Kidney epithelial cell (primary cell): Measurements from ENCODE around the gene OR10Z1. TPM values are rescaled to one million over a fixed set of nuclear protein-coding genes. Genes with fewer than 3 reads are reported as not detected.

Source experiments
- DNase-seq: peaks from one replicate; pipeline ENCODE4 v3.0.0-alpha.2; 2010; ENCODE audit warnings: low read depth
- H3K27me3 ChIP-seq: 2 replicates; pipeline ENCODE4 v1.6.0; 2011; ENCODE audit warnings: low read length; ENCODE audit not compliant: control insufficient read depth, insufficient read depth
- H3K36me3 ChIP-seq: 2 replicates; pipeline ENCODE4 v1.5.1; 2011; ENCODE audit warnings: low read length; ENCODE audit not compliant: control insufficient read depth, insufficient read depth
- H3K4me3 ChIP-seq: 2 replicates; pipeline ENCODE4 v1.5.1; 2011; ENCODE audit warnings: low read depth, mild to moderate bottlenecking, control low read depth, low read length
- total RNA-seq: library from RNA; depleted of rRNA; stranded (reverse); fragments of >200 nt; gene quantifications from 2 replicates; pipeline ENCODE4 v1.2.3, GENCODE V29; 2015
- TF ChIP-seq, protein P1 (sequence below): IDR thresholded peaks from 2 replicates; pipeline ENCODE4 v1.5.1; 2011; ENCODE audit warnings: mild to moderate bottlenecking, moderate library complexity, low read length, control low read depth, inconsistent platforms; ENCODE audit not compliant: insufficient read depth, poor library complexity, severe bottlenecking

OR10Z1 gene
- total RNA-seq, 1 donor from 2014 or later: not detected

DNA sequence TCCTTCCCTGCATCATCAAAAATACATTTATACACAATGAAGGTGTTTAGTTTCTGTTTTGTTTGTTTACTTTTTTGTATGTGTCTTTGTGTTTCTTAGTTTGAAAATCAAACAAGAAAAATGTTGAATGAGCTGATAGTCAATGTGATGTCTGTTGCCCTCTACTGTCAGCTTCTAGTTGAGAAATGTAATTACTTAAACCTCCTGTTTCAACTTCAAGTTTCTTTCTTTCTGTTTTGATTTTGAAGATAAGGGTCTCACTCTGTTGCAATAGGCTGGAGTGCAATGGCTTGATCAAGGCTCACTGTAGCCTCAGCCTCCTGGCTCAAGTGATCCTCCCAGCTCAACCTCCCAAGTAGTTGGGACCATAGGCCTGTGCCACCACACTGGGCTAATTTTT is 44.0 kb downstream of the OR10Z1 start:
- no peak for DNase-seq
- Histone ChIP-seq H3K36me3 (no peaks in the 10 kb centered on the region), H3K4me3 (no peak overlapping the region), H3K27me3 (no peaks in the 10 kb centered on the region)
- TF ChIP-seq, protein P1, sequence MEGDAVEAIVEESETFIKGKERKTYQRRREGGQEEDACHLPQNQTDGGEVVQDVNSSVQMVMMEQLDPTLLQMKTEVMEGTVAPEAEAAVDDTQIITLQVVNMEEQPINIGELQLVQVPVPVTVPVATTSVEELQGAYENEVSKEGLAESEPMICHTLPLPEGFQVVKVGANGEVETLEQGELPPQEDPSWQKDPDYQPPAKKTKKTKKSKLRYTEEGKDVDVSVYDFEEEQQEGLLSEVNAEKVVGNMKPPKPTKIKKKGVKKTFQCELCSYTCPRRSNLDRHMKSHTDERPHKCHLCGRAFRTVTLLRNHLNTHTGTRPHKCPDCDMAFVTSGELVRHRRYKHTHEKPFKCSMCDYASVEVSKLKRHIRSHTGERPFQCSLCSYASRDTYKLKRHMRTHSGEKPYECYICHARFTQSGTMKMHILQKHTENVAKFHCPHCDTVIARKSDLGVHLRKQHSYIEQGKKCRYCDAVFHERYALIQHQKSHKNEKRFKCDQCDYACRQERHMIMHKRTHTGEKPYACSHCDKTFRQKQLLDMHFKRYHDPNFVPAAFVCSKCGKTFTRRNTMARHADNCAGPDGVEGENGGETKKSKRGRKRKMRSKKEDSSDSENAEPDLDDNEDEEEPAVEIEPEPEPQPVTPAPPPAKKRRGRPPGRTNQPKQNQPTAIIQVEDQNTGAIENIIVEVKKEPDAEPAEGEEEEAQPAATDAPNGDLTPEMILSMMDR: no peak

DNA sequence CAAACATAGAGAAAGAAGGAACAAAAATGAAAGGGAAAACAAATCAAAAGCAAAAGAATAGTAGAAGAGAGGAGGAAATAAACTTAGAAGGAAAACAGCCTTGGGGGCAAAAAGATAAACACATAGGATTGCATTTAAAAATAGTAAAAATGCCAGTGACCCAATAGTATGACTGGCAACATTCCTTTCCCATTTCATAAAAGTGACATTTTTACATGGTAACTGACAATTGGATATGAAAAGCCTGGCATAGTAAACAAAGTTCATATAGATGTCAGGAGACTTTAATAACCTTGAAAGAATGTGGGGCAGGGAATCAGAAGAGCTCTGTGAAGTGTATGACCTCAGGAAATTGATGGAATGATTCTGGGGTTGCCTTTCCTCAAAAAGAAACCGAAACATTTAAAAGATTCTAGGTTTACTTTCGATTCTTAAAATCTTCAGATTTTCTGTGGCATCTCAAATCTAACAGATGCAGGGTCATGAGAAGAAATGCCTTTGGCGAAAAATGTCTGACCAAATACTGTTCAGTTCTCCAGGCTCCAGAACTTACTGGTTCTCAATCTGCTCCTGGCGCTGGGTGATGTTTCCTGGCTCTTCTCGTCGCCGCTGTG is 47.8 kb downstream of the OR10Z1 start:
- no peaks in the 10 kb centered on the region for H3K36me3 ChIP-seq
- DNase-seq: no peak
- H3K4me3 ChIP-seq: no peak overlapping the region
- H3K27me3 ChIP-seq: no peaks in the 10 kb centered on the region
- TF ChIP-seq, protein P1: no peak

DNA sequence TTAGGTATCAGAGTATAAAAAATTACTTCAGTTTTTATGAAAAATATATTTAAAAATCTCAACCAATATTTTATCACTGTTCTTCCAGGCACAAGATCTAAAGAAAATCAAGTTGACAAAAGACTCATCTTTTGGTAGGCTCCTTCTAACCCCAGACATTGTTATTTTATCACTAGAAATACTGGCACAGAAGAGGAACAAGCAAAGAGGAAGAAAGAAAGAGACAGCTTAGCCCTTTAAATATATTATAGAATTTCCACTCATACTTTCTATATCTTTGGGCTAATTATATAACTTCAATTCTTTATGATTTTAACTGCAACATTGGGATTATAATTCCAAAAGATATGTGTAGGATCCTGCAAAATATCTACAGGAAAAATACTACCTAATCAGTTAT is 49.0 kb downstream of the OR10Z1 start:
- Histone ChIP-seq H3K4me3 (no peak overlapping the region), H3K36me3 (no peaks in the 10 kb centered on the region), H3K27me3 (no peaks in the 10 kb centered on the region)
- TF ChIP-seq, protein P1: no peak
- DNase-seq: no peak

DNA sequence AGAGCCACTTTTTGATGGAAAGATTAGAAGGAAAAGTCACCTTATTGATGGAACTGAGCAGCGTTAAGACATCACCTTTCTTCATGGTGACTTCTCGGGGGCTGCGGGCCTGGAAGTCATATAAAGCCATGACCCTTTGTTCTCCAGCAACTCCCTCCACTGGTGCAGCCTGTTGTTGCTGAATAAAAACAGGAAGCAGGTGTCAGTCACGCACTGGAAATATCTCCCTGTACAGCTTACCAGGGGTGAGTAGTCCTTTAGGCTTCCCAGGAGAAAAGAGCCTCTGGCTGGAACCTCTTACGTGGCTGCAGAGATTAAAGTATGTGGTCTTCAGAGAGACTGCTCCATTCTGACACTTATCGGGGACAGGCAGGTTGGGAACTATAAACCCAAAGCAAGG is 49.5 kb downstream of the OR10Z1 start:
- no peaks in the 10 kb centered on the region for H3K36me3 ChIP-seq
- no peaks in the 10 kb centered on the region for H3K27me3 ChIP-seq
- no peak for DNase-seq
- TF ChIP-seq, protein P1: no peak
- no peak overlapping the region for H3K4me3 ChIP-seq

Other genes starting within 250 kb of the OR10Z1 start
- not detected in 2 replicates for gene OR10T2, start 205.8 kb upstream of the OR10Z1 start, total RNA-seq
- gene OR10K2, start 179.0 kb upstream of the OR10Z1 start, total RNA-seq: not detected in 2 replicates
- not detected in 2 replicates for gene OR10K1, start 143.4 kb upstream of the OR10Z1 start, total RNA-seq
- not detected in 2 replicates for gene OR10R2, start 133.0 kb upstream of the OR10Z1 start, total RNA-seq
- gene OR6Y1, start 50.9 kb upstream of the OR10Z1 start, total RNA-seq: not detected in 2 replicates
- not detected in 2 replicates for gene OR6P1, start 34.7 kb upstream of the OR10Z1 start, total RNA-seq
- gene OR10X1, start 25.4 kb upstream of the OR10Z1 start, total RNA-seq: not detected in 2 replicates
- gene SPTA1, start 81.4 kb downstream of the OR10Z1 start, total RNA-seq: not detected in 2 replicates
- gene OR6K2, start 95.4 kb downstream of the OR10Z1 start, total RNA-seq: not detected in 2 replicates
- not detected in 2 replicates for gene OR6K3, start 115.5 kb downstream of the OR10Z1 start, total RNA-seq
- not detected in 2 replicates for gene OR6K6, start 149.5 kb downstream of the OR10Z1 start, total RNA-seq
- not detected in 2 replicates for gene OR6N1, start 166.9 kb downstream of the OR10Z1 start, total RNA-seq
- not detected in 2 replicates for gene OR6N2, start 175.9 kb downstream of the OR10Z1 start, total RNA-seq
- not detected in 2 replicates for gene MNDA, start 226.1 kb downstream of the OR10Z1 start, total RNA-seq